GM19395 (cell line): Measurements from ENCODE around the gene MAPK8.

ENCODE experiments used
- ATAC-seq: cut with Tn5 transposase; IDR thresholded peaks from one replicate; pipeline ENCODE4 v1.9.1; 2021; ENCODE audit warnings: mild to moderate bottlenecking, moderate library complexity; ENCODE audit not compliant: unreplicated experiment

MAPK8 gene

DNA sequence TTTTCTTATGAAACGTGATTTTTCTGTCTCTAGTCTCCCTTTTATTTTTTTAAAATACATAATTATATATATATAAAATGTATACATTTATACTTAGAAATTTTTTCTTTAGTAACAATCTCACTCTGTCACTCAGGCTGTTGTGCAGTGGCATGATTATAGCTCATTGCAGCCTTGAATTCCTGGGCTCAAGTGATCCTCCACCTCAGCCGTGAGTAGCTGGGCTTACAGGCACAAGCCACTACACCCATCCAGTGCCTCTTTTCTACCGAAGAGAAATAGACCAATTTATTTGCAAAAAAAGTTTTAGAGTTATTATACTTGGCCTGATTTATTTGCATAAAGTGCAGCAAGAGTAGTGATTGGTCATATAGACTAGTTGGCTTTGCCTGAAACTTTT, 72.2 kb downstream of the MAPK8 start:
- no peak for ATAC-seq

DNA sequence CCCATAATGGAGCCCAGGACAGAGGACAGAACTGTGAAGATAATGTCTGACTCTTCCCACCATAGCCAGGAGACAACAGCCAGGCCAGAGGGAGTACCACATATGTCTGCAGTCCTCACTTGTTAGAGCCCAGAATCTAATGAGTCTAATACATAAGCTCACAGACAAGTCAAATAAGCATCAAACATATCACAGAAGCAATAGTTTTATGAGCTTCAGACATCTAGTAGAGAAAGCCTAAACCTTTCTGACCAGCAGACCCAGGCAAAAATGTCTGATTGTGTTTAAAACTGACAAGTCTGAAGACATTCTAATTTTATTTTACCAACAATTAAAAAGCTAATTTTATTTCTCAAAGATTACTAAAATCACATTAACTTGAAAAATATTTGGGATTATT, 75.5 kb downstream of the MAPK8 start:
- no peak for ATAC-seq

DNA sequence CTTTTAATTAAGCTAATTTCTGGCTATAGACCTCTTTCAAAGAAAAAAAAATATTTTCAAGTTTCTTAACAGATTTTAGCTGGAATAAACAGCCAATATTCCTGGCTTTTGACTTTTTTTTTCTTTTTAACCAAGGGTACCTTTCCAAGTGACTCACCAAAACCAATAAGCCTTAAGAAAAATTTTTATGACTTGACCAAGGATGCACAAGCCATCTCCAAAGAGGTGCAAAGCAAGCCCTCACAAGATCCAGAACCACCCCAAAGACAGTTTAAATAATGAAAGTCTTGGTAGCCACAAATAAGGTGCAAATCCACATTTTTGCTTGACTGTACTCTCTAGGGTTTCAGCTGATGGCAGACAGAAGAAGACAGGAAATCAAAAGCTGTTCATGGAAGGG, 76.5 kb downstream of the MAPK8 start:
- ATAC-seq = no peak

DNA sequence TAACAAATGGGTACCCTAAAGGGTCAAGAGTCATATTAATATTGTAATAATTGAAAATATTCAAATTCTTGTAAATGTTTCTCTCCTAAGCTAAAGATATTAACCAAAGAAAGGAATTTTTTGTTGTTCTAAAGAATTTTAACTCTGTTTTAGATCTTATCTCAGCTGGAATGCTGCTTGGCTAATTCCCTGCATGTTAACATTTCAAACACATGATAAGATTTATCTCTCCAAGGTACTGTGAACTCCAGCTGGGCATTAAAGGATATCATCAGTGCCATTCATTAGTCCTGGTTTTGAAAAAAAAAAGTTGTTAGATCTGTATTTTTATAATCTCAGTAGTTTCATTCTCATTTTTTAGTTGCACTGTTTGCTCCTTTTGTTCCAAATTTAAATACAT, 76.9 kb downstream of the MAPK8 start:
- ATAC-seq = no peak

DNA sequence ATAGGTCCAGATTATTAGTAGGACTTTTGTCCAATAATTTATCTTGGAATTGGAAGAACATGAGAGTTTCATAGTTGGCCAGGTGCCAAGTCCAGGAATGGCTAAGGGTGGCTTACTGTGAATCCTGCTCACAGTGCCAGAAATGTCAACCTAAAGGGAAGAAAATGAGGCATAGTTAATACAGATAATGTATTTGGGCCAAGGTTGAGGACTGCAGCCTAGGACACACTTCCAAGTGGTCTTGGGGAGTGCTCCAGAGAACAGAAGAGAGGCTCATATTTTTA, 78.2 kb downstream of the MAPK8 start:
- no peak for ATAC-seq

DNA sequence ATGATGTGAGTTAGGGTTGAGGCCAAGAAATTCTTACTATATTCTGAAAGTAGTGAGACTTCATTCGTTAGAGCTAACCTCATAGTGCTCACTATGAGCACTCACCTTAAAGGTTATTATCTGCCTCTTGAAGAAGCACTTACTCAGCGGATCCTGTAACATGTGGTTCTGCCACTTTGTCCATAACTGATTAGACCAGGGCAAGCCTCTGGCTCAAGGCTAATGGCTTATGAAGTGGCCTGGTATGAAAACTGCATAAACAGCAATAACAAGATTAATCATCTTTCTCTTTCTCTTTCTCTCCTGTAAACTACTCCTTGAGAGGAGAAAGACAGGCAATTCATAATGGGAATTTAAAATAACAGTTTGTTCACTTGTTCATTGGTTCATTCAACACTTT, 82.8 kb downstream of the MAPK8 start:
- no peak for ATAC-seq

DNA sequence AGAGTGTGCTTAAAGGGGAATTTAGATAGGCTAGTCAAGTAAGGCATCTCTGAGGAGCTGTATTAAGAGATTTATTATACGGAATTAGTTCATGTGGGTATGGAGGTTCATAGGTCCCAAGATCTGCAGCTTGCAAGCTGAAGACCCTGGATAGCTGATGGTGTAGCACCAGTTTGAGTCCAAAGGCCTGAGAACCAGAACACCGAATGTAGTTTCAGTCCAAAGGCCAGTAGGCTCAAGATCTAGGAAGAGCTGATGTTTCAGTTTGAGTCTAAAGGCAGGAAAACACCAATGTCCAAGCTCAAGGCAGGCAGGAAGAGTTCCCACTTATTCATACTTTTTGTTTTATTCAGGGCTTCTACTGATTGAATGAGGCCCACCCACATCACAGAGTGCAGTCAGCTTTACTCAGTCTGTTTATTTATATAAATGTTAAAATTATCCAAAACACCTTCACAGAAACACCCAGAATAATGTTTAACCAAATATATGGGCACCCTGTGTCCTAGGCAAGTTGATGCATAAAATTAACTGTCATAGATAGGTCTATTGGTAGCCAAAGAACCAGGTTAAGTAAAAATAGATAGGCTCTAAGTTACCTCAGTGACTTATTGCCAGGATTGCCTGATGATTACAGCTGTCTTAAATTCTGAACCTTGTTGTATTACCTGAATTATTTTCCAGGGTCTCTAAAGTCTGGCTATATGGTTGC, 83.5 kb downstream of the MAPK8 start:
- ATAC-seq = no peak

DNA sequence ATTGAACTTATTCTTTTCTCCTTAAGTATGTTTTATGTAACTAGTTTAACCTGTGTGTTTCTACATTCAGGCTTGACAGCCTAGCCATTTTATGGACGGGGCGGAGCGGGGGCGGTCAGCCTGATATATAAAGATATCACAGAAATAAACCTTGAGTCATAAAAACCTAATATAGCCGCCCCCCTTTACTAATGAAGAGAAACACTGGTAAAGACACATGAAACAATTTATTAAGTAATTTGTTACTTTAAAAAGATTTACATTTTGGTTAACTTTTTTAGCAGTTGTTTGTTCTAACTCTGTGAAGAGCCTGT, 84.0 kb downstream of the MAPK8 start:
- no peak for ATAC-seq

DNA sequence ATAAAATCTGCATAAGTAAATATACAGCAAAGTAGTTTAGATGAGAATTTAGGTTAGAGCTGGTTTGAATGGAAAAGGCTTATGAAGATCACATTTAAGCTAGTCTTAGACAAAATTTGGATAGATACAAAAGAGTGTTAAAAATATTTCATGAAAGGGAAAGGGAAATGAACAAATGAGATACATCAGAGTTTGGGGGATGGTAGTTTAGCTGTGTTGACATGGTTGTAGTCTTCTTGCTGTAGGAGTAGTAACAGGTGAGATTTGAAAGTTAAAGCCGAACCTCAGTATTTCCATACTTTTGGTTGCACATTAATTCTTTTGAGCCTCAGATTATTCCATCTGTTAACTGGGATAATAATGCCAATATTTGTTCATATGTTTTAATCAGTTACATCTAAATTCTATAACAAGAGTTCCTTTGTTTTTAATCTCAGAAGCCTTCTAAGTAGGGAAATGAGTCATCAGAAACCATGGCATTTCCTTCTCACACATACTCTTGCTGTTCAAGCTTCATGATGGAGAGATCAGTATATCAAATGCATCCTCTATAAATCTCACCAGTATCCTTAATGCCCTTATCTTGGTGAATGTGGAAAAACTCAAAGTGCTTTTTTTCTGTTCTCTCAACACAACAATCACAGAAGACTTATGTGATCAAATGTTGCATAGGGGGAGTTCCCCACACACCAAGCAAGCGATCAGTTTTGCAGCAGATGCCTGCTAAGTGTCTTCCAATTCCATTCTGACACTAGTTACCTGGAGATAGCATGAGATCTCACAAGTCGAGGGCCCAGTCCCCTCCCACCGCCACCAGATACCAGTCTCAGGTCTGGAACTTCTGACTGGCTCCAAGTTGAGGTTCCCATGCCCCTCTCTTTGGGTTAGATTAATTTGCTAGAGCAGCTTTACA, 84.7 kb downstream of the MAPK8 start:
- peak; percentile 86 for ATAC-seq

DNA sequence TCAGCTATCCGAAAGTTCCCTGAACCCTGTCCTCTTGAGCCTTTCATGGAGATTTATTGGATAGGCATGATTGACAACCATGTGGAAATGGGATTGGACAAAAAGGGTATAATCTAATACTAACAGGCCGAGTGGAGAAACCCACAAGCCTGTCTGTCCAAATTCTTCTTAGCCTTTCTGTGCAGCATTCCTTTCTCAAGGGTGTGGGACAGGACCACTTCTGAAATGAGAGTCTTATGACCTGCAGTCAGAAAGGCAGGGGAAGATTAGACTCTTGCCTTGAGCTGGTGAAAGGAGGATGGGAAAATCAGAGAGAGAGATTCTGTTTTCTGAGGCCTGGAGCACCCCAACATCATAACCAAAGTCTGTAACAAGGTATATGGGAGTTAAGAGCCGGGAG, 85.5 kb downstream of the MAPK8 start:
- no peak for ATAC-seq

DNA sequence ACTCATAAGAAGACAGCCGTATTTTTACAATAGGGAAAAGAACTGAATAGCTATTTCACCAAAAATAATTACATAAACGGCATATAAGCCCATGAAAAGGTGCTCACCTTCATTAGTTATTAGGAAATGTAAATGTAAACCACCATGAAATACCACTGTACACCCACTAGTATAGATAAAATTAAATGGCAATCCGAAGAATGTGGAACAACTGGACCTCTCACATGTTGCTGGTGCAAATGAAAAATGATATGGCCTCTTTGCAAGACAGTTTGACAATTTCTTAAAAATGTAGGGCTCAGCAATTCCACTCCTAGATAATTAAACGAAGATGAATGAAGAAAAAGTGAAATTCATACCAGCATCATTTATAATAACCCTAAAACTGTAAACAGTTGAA, 91.8 kb downstream of the MAPK8 start:
- no peak for ATAC-seq

DNA sequence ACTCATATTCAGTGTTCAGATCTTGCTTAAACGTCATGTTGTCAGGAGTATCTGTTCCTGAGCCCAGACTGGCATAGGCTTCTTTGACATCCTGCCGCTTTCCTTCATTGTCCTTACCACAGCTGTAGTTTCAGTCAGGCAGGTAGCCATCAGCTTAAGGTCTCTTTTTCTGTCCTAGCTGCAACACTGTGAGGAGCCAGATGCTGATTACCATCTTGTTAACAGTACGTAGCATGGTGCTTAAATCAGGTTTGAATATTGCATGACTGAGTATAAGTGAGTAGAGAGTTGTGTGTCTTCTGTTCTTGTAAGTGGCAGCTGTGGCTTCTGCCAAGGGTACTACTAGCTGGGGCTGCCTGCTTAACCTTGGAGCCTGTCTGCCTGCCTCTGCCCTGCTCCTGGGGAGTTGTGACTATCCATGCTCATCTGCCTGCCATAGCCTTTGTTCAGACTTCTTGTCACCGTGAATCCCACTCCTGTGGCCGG, 92.6 kb downstream of the MAPK8 start:
- ATAC-seq = no peak

DNA sequence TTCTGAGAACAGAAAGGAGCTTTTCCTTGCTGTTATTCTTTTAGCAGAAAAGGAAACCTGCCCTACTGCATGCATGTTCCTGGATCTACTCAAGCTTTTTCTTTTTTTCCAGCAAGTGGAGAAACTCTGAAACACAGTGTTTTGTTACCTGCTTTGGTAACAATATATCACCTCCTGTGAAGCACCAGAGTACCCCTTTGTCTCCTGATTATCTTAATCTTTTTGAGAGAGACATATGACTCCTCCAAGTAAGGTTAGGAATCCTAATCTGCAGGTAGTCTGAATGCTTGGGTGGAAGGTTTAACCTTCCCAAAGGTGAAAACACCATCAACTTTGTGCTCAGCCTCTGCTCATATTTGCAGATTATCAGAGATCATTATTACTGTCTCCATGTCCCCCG, 93.1 kb downstream of the MAPK8 start:
- ATAC-seq = no peak

DNA sequence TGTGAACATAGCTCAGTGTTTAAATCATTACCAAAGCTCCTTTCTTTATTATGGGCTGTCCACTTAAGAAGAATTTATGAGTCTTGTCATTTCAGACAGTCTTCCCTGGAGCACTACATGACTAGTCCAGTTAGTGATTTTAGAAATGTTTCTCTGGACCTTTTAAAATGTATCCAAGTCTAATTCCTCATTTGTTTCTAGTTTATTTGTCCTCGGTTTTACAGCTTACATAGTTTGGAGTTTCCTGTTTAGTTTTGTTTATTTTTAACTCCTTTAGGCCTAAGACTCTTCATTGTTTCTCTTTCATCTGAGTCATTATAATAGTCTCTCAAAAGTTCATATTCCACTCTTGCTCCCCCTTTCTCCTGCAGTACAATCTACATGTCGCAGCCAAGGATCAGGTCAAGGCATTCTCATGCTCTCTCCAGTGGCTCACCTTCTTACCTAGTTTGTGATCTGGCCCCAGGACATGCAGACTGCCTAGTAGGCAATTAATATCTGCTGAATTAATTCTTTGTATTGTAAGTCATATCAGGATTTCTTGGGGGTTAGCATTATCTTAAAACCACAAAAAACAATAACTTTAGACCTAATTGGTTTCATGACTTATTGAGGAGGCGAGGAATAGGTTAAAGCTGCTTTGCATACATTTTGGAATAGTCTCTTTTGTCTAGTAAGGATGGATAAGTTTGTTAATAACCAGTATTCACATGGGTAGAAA, 93.8 kb downstream of the MAPK8 start:
- no peak for ATAC-seq

DNA sequence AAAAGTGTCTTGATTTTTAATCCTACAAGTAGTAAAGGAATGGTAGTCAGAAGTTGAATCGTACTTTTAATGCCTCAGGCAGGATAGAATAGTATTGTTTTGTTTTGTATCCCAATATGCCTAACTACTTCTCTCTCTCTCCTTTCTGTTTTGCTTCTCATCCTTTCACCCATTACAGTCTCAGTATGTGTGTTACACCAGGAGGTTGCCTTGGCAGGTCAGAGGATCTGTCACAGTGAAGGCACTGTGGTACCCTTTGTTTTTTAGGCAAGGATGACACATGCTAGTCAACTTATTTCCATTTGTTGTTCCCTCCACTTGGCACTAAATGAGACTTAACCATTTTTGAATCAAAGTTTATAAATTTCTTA, 94.4 kb downstream of the MAPK8 start:
- ATAC-seq = no peak

DNA sequence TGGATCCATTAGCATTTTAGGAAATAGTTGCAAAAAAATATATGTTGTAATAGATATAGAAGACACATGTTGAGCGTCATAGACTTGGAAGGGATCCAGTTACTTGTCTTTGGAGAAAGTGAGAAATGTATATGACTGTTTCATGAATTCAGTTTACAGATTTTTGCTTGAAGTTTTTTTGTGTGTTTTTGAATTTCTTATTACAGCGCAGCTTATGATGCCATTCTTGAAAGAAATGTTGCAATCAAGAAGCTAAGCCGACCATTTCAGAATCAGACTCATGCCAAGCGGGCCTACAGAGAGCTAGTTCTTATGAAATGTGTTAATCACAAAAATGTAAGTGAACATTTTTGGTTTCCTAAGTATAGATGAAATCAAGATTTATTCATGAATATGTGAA, 98.2 kb downstream of the MAPK8 start:
- no peak for ATAC-seq

DNA sequence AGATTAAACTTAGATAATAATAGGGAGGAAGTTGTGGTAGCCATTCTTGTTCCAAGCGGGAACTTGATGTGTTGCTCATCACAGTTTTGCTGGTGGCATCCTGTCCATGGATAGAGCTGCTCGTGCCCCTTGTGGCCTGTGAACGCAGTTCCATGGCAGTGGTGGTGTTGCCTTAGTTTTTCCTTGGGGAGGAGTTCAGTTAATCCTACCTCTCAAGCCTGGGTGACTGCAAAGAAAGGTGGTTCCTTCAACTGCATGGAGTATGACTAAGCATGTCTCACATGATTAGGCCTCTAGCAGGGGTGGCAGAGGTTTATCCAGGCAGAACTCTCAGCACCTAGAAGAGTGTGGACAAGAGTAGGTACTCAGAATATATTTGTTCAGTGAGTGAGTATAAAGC, 99.7 kb downstream of the MAPK8 start:
- ATAC-seq = no peak

DNA sequence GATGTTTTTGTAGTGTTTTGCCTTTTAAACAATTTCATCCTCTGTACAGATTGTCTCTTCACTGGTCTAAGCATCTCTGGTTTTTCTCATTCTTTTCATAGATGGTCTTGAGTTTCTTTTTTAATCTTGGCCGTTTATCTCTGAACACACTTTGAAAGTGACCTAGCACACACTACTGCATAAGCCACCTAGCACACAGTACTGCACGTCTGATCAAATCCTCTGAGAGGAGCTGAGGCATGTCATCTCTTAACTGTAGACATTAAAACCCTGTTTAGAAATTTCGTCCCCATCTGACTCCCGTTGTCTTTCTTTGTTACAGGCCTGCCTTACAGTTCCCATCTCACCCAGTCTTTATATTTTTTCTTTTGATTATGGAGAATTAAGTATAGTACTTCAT, 100.2 kb downstream of the MAPK8 start:
- ATAC-seq = no peak

DNA sequence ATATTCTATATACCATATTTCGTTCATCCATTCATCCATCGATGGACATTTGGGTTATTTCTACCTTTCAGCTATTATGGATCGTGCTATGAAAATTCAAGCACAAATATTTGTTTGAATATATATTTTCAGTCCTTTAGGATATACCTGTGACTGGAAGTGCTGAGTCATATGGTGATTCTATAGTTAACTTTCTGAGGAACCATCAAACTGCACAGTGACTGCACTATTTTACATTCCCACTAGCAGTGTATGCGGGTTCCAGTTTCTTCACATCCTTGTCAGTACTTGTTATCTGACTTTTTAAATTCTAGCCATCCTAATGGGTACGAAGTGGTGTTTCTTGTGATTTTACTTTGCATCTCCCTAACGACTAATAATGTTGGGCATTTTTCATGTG, 104.0 kb downstream of the MAPK8 start:
- ATAC-seq = no peak

DNA sequence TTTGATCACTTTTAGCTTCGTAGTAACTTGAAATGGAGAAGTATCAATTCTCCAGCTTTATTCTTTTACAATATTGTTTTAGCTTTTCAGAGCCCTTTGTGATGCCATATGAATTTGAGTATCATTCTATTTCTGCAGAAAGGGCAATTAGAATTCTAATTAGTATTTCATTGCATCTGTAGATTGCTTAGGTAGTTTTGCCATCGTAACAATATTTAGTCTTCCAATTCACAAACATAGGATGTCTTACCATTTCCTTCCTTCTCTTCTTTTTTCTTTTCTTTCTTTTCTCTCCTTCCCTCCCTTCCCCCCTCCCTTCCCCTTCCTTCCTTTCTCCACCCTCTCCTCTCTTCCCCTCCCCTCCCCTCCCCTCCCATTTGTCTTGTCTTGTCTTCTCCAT, 105.0 kb downstream of the MAPK8 start:
- ATAC-seq = no peak

DNA sequence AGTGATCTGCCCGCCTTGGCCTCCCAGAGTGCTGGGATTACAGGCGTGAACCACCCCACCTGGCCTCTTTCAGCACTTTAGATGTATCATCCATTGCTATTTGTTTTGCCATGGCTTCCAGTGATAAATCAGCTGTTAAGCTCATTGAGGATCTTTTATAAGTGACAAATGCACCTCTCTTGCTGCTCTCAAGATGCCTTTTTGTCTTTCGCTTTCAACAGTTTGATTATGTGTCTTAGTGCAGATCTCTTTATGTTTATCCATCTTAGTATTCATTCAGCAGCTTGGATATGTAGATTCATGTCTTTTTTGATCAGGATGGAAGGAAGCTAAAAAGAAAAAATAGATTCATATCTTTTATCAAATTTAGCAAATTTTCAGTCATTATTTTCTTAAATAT, 105.6 kb downstream of the MAPK8 start:
- ATAC-seq = no peak

DNA sequence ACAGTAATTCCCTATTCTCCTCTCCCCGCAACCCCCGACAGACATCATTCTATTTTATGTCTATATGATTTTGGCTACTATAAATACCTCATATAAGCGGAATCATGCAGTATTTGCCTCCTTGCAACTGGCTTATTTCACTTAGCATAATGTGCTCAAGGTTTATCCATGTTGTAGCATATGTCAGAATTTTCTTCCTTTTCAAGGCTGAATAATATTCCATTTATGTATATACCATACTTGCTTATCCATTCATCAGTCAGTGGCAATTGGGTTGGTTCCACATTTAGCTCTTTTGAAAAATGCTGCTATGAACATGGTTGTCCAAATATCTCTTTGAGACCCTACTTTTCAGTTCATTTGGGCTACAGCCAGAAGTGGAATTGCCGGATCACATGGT, 106.5 kb downstream of the MAPK8 start:
- no peak for ATAC-seq
